ENCODE results near the gene LILRB2.
A peak's percentile ranks its signal among the peaks of the same experiment; 100 is the strongest.
"Not testable (repeated sequence)": the region's sequence is repeated elsewhere in the genome, so short reads cannot be mapped to it uniquely, and the experiment has no call there.

The LILRB2 gene

GRCh38 chr19:54281007-54281728 lies at the start of gene LILRB2:
LILRB2 (minus strand) TSS chr19:54281110; CDS start chr19:54280496, 614 bp downstream.
- no peak for DNase-seq

DNA sequence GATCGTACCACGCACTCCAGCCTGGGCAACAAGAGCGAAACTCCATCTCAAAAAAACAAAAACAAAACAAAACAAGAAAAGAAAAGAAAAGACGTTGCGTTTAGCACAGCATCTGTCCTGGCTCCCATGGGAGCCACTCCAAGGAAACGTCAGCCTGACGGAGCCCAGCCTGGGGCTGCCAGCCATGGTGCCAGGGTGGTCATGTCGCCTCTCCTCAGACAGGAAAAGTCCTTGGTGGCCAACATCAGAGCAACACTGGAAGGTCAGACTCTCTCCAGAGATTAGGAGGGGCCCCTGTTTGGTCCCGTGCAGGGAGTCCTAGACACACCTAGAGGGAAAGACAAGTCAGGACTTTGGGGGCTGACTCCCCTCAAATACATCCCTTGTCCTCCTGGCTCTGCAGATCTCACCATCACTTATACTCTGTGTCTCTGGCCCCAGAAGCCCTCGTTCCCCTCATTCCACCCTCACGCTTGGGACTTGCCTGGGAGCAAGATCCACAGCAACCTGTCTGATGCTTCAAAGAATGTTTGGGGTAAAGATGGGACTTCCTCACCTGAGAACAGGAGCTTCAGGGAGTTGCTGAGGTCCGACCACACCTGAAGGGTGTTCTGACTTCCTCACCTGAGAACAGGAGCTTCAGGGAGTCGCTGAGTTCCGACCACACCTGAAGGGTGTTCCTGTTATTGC lies 48.7 kb upstream of the LILRB2 start:
- no peak for DNase-seq

DNA sequence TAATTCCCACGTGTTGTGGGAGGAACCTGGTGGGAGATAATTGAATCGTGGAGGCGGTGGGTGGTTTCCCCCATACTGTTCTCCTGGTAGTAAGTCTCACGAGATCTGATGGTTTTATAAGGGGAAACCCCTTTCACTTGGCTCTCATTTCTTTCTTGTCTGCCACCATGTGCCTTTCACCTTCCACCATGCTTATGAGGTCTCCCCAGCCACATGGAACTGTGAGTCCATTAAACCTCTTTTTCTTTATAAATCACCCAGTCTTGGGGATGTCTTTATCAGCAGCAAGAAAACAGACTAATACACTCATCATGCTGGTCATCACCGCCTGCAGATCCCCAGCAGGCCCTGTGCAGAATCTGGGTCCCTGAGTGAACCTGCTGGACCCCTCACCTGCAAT lies 47.9 kb upstream of the LILRB2 start:
- DNase-seq, result not testable (repeated sequence)

GRCh38 chr19:54325631-54326030 lies 44.7 kb upstream of the LILRB2 start:
- DNase-seq, result no peak

DNA sequence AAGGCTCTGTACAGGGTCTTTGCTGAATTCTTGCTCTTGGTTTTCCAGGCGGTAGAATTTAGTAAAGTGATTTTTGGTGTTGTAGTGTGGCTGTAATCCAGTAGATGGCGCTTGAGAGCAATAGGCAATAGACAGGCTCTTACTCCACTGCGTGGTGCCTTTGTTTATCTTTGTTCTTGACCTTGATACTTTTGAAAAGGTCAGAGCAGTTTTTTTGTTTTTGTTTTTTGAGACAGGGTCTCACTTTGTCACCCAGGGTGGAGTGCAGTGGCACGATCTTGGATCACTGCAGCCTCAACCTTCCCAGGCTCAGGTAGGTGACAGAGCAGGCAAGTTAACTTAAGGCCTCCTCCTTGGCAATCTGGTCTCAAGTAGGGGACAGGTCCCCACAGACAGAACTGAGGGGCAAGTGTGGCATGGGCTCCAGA lies 44.3 kb upstream of the LILRB2 start:
- peak; percentile 46 to 69 for DNase-seq

GRCh38 chr19:54324071-54324470 lies 43.2 kb upstream of the LILRB2 start:
- no peak for DNase-seq

DNA sequence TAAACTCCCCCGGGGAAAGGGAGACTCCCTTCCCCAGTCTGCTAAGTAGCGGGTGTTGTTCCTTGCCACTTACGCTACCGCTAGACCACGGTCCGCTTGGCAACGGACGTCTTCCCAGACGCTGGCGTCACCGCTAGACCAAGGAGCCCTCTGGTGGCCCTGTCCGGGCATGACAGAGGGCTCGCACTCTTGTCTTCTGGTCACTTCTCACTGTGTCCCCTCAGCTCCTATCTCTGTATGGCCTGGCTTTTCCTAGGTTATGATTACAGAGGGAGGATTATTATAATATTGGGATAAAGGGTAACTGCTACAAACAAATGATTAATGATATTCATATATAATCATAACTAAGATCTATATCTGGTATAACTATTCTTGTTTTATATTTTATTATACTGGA lies 42.0 kb upstream of the LILRB2 start:
- peak in 1 of 2 donors; percentile 39 for DNase-seq

- DNase-seq, result not testable (repeated sequence)
Measured at GRCh38 chr19:54322295-54322694, 41.4 kb upstream of the LILRB2 start.

DNA sequence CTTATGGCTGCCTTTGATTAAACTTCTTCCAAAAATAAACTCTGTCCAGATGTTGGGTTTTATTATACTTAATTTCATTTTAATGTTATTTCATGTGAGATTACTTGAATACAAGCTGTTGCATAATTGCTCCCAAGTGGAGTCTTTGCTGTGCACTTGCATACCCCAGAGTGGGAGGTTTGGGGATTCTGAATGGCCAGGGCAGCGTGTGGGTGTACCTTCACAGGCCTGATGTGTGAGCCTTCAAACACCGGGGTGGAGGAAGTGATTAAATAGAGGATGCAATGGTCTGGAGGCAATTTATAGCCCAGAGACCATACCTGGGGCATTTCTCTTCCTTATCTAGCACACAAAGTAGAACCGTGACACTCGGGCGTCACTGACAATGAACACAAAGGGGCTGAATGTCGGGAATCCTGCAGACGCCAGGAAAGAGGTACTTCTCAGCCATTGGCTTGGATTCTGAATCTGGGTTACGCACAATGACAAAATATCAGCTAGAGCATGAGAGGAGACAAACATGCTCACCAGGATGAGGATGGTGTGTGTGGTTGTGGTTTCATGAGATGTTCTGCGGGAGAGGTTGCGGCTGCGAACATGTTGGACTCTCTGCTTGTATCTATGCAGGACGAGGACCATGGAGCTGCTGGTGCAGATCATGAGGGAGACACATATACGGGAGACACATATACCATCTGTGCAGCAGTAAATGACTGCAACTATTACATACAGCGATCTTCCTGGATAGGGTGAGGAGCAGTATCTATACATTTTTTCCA lies 39.2 kb upstream of the LILRB2 start:
- no peak for DNase-seq

GRCh38 chr19:54319049-54319448 lies 38.1 kb upstream of the LILRB2 start:
- DNase-seq, result peak in 1 of 2 donors; percentile 35

- DNase-seq, result no peak
Measured at GRCh38 chr19:54317965-54318240, 37.0 kb upstream of the LILRB2 start.

- no peak for DNase-seq
Measured at GRCh38 chr19:54317108-54317964, 36.4 kb upstream of the LILRB2 start.

DNA sequence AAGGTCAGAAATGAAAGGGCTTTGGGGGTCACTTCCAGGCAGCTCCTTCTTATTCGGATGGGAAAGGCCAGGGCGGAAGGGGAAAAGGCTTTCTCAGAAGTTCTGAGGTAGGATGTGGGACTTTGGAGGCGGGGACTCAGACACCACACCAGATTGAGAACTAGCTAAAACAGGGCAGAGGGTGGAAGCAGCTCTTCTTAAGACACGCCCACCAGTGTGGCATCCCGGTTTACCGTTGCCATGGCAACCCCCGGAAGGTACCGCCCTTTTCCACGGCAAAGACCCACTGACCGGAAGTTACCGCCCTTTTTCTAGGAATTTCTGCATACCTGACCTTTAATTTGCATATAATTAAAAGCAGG lies 35.8 kb upstream of the LILRB2 start:
- DNase-seq, result peak; percentile 10 to 67

GRCh38 chr19:54315956-54316355 lies 35.0 kb upstream of the LILRB2 start:
- DNase-seq, result no peak

DNA sequence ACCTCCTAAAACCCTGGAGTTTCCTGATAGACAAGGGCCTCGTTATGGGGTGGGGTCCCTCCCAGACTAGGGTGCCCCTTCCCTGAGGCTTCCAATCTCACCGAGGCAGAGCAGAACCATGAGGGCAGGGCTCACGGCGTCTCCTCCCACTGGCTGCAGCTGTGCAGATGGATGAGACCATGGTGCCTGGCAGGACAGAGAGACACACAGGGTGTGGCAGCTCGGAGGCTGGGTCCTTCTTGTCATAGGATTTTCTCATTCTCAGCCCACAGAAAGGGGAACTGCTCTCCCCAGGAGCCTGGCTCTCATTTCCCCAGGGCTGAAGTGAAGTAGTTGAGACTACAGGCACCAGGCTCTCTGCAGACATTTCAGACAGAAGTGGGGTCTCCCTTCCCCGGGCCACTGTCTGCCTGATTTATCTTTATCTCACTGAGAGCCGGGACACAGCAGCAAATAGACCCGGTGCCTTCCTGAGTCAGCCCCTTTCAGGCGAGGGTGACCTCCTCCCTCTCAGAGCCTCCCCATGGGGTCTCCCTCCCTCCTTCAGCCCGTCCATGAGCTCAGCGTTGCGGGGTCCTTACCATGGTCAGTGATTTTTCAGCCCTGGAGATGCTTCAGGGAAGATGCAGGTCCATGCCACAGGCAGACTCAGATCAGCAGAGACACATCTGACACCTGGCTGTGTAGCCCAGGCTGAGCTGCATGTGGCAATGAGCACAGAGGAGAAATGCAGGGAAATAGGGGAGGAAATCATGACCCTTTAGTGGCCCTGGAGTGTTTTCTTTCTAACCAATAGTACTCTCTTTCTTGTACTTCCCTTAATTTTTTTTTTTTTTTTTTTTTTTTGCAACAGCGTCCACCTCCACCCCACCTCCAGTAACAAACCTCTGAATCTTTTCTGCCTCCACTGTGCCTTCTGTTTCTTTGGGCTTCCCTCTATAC lies 31.8 kb upstream of the LILRB2 start, which contains the start of gene LILRA5:
Gene LILRA5, minus strand, starts transcription at position 731 of the 942 bp plus-strand sequence. Its CDS starts 147 bp downstream, at position 584.
- peak; percentile 12 to 63 for DNase-seq

DNA sequence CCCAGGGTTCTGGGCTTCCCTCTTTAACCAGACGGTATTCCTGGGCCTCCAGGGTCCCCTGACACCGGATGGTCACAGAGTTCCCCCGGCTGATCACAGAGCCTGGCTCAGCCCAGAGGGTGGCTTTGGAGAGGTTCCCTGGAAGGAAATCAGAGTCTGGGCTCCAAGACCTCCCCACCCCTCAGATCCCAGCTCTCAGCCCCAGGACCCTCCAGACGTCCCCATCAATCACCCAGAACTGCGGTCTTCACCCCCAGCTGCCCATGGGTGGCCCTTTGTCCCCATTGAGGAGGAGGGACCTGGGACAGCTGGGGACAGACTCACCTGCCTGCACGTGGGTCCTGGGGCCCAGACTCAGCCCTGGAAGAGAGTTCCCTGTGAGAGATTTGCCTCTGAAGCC lies 31.1 kb upstream of the LILRB2 start:
- DNase-seq, result no peak

DNA sequence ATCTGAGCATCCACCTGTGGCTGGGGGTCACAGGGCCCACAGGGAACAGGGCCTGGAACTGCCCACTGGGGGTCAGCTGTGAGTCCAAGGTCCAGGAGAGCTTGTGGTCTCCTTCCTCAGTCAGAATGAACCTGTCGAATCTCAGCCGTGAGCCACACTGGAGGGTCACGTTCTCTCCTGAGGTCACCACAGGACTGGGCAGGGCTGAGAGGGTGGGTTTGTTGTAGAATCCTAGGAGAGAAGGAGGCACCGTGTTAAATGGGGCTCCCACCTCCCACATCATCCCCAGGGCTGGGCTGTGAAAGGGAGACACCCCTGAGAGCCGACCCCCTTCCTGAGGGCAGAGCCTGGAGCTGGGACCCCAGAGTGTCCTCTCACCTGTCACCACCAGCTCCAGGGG lies 30.6 kb upstream of the LILRB2 start:
- DNase-seq, result no peak

- DNase-seq, result no peak
Measured at GRCh38 chr19:54310543-54310942, 29.6 kb upstream of the LILRB2 start.

GRCh38 chr19:54309811-54310210 lies 28.9 kb upstream of the LILRB2 start:
- DNase-seq, result no peak

DNA sequence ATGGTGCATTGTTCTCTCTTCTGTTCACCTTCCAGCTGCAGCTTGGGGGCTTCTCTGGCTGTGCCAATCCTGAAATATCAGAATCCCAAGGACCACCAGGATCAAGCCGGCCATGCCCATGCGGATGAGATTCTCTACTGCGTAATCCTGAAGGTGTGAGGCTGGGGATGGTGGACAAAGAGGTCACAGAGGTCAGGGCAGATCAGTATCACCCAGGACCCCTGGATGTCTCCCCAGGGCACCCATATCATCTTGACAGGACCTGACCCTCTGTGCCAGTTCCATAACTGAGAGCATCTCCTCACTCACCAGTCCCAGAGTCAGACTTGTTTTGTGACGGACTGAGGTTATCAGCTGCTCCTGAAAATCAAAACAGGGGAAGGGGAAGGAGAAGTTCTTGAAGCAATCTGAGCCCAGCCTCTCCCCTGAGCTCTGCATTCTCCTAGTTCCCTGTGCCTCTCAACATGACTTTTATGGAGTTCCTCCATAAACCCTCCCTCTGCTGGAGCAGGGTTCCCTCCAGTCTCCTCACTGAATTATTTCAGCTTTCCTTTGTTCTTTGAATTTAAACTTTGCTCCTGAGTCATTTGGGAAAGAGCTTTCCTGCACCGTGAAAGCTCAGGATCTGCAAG lies 26.6 kb upstream of the LILRB2 start:
- no peak for DNase-seq

DNA sequence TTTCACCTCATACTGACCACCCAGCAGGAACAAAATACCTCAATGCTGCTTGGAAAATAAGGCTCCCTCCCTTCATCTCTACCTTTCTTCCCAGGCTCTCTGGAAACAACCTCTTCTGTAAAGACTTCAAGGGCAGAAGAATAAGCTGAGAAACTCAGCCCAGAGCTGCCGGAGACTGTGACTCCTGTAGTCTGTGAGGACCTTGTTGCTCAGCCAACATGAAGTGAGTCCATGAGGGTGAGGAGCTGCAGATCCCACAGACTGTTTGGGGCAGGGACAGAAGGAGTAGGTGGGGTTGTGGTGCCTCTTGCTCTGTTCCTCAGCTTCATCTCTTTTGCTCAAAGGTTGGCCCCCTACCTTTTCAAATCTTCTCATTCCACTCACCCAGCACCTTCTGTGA lies 24.2 kb upstream of the LILRB2 start:
- no peak for DNase-seq
